Fibroblast of villous mesenchyme (primary cell): ENCODE data around the gene RPS6KC1. TPM values are rescaled to one million over a fixed set of nuclear protein-coding genes. Genes with fewer than 3 reads are reported as not detected.
"Not testable (repeated sequence)": the region's sequence is repeated elsewhere in the genome, so short reads cannot be mapped to it uniquely, and the experiment has no call there.

Source experiments
- DNase-seq: peaks from one replicate; pipeline ENCODE4 v3.0.0-alpha.2; 2010; ENCODE audit warnings: low read depth
- H3K4me3 ChIP-seq: 2 replicates; pipeline ENCODE4 v1.5.1; 2011; ENCODE audit warnings: low read depth, mild to moderate bottlenecking, low read length
- total RNA-seq: library from RNA; depleted of rRNA; stranded (reverse); fragments of >200 nt; gene quantifications from 2 replicates; pipeline ENCODE4 v1.2.3, GENCODE V29; 2012
- TF ChIP-seq, protein P1 (sequence below): IDR thresholded peaks from 2 replicates; pipeline ENCODE4 v1.5.1; 2012; ENCODE audit warnings: low read depth, mild to moderate bottlenecking, low read length; ENCODE audit not compliant: insufficient read depth

RPS6KC1 gene
- total RNA-seq, 1 donor: 41.5 TPM

DNA sequence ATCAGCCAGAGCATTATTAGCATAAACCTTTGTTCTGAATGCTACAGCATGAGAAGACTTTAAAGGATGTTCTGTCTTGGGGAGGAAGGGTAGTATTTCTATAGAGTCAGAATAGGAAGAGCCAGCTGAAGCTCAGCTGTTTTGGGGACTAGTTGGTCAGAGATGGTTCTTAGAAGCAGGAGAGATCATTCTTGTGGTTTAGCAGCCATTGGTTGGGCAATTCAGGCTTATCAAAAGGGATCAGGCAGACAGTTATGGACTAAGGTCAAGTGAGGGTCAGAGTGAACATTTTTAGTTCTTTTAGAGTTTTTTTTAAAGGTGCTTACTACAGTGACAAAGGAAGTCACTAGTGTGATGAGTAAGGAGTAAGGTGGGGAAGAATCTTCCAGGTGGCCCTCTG is 245.5 kb downstream of the RPS6KC1 start:
- no peak overlapping the region for H3K4me3 ChIP-seq
- peak; percentile 58 for DNase-seq
- TF ChIP-seq, protein P1, sequence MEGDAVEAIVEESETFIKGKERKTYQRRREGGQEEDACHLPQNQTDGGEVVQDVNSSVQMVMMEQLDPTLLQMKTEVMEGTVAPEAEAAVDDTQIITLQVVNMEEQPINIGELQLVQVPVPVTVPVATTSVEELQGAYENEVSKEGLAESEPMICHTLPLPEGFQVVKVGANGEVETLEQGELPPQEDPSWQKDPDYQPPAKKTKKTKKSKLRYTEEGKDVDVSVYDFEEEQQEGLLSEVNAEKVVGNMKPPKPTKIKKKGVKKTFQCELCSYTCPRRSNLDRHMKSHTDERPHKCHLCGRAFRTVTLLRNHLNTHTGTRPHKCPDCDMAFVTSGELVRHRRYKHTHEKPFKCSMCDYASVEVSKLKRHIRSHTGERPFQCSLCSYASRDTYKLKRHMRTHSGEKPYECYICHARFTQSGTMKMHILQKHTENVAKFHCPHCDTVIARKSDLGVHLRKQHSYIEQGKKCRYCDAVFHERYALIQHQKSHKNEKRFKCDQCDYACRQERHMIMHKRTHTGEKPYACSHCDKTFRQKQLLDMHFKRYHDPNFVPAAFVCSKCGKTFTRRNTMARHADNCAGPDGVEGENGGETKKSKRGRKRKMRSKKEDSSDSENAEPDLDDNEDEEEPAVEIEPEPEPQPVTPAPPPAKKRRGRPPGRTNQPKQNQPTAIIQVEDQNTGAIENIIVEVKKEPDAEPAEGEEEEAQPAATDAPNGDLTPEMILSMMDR: no peak

DNA sequence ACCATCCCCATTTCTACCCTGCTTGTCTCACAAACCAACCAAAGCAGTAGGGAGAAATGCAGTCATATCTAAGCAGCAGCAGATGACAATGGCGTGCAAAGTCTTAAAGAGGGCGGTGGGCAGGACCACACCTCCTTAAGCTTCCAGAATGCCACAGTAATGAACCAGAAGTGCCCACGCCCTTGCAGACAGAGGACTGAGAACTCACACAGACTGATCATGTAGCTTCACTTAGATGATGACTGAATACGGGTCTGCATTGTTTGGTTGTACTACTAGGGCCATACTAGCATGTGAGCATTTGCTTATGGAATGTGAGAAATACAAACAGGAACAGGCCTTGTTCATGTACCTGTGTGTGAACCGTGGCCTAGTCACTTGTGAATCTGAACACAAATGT is 246.0 kb downstream of the RPS6KC1 start:
- no peak for DNase-seq
- H3K4me3 ChIP-seq: no peak overlapping the region
- TF ChIP-seq, protein P1: no peak

DNA sequence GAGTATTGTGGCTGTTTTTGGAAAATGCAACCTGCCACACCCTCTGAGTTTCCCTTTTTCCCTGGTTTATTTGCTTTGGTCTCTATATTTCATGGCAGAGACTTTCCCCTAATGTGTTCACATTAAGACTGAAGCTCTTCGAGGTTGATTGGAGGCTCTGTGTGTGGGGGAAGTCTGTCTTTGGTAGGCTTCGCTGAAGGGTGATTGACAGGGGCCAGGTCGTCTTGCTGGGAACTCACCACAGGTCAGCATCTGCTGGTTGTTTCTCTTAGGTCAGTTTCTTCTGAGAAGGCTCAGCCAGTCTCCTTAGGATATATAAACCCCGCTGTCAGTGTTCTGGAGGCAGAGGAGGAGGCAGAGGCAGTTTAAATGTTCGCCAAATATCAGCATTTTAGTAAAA is 249.4 kb downstream of the RPS6KC1 start:
- TF ChIP-seq, protein P1: no peak
- H3K4me3 ChIP-seq: no peak overlapping the region
- DNase-seq: no peak

DNA sequence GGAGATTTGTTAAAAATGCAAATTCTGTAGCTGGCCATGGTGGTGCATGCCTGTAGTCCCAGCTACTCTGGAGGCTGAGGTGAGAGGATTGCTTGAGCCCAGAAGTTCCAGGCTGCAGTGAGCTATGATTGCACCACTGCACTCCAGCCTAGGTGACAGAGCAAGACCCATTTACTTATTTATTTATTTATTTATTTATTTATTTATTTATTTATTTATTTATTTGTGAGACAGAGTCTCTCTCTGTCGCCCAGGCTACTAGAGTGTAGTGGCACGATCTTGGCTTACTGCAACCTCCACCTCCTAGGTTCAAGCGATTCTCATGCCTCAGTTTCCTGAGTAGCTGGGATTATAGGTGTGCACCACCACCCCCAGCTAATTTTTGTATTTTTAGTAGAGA is 250.5 kb downstream of the RPS6KC1 start:
- not testable (repeated sequence) for H3K4me3 ChIP-seq, DNase-seq

DNA sequence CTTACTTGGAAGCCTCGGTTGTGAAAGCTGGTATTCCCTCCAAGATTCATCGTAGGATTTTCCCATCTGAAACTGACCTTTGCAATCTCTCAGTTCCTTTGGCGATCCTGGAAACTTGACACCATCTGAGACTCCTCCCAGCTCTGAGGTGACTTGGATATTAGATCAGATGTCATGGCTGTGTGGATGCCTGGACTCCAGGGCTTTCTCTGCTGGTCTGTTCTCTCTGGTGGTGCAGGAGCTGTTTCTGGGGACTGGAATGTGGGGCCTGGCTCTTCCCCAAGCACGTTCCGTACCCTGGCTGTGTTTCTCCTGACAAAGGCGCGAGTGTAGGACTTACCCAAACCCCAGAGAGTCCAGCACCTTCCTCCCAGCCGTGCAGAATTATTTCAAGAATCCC is 252.2 kb downstream of the RPS6KC1 start:
- DNase-seq: peak; percentile 3
- no peak overlapping the region for H3K4me3 ChIP-seq
- TF ChIP-seq, protein P1: no peak

DNA sequence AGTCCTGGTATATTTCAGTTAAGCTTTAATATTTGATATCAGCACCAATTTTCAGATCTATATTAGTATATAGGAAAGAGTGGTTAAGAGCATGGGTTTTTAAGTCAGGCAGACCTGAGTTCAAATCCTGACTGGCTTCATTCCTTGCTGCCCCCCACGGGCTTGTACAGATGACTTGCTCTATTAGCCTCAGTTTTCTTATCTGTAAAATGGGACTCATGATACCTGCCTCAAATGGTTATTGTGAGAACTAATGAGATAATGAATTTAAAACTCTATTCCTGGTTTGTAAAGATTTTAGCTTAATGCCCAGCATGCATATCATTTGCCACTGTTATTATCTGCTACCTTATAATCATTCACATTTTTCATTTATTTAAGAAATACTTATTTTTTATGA is 264.5 kb downstream of the RPS6KC1 start:
- TF ChIP-seq, protein P1: no peak

DNA sequence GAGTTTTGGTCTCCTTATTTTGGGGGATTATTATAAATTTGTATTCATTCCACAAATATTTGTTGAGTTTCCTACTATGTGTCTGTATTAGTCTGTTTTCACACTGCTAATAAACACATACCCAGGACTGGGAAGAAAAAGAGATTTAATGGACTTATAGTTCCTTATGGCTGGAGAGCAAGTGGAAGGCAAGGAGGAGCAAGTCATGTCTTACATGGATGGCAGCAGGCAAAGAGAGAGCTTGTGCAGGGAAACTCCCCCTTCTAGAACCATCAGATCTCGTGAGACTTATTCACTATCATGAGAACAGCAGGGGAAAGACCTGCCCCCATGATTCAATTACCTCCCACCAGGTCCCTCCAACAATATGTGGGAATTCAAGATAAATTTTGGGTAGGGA is 267.4 kb downstream of the RPS6KC1 start:
- DNase-seq, H3K4me3 ChIP-seq: not testable (repeated sequence)

More for the DNA sequence above, 264.5 kb downstream of the RPS6KC1 start:
- H3K4me3 ChIP-seq: no peak overlapping the region
- DNase-seq: no peak

DNA sequence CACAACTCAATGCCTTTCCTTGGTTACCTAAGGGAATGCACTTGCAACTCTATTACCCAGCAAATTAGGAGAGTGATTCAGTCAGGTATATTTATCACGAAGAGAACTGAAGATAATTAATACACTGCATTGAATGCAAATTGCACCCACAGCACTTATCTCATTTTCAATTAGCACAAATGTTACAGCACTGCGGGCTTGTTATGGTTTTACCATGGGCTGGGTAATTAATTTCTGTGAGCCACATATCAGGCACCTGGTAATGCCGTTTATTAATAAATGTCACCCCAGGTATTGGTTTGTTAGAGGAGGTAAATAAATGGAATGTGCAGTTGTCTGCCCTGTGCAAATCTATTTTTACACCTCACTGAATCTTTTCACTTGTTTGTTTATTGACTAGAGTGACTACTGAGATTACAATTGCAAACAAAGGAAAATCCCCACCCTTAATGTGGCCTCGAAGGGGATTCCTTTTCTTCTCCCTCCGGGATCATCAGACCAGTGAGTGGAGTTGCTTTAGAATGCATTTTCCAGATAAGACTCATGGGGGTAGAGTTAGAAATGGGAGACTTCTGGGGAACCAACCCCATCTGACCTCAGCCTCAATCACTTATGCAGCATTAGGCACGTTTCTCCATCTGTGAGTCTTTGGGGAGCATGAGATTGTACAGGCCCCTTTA is 269.3 kb downstream of the RPS6KC1 start:
- DNase-seq: no peak
- TF ChIP-seq, protein P1: no peak
- no peak overlapping the region for H3K4me3 ChIP-seq

Other genes with a start within 250 kb of the RPS6KC1 start
- gene SPATA45, start 203.6 kb upstream of the RPS6KC1 start, total RNA-seq: 0.43 TPM in 1 of 2 replicates, not detected in the other
- gene FLVCR1, start 193.0 kb upstream of the RPS6KC1 start, total RNA-seq: 9.0 and 15.1 TPM in 2 replicates
- gene VASH2, start 100.7 kb upstream of the RPS6KC1 start, total RNA-seq: 0.43 and 0.97 TPM in 2 replicates
- 41.2 and 43.6 TPM in 2 replicates for gene ANGEL2, start 35.4 kb upstream of the RPS6KC1 start, total RNA-seq